Measurements from ENCODE around the gene SH3BP2. TPM values are rescaled to one million over a fixed set of nuclear protein-coding genes. Genes with fewer than 3 reads are reported as not detected.

SH3BP2 gene
- total RNA-seq, 4 donors from 2014 or later = 54.8 to 208 (median 102) TPM

DNA sequence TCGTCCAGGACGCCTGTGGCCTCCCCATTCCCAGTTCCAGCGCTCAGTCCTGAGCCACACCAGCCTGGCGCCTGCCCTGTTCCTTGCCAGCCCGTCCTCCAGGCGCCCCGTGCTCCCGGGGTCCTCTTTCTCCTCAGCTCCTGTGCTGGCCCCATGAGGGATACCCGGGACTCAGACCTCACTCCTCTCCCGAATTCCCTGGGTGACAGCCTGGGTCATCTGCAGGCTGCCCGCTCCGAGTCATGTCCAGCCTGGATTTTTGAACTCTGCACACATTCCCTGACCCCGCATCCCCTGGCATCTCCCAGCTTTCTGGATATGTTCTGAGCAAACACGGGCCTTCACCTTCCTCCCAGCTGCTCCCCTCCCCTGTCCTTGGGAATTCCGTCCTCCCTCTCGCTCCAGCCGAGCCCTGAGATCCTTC is 35.9 kb downstream of the SH3BP2 start:
- Histone ChIP-seq H3K4me1 (peaks cover 0 to 4% (median 0%) of the 10 kb centered on the region in 4 donors), H3K36me3 (peaks cover 0 to 94% (median 0%) of the 10 kb centered on the region in 3 donors), H3K27me3 (no peaks in the 10 kb centered on the region), H3K4me3 (no peak overlapping the region), H3K9me3 (no peaks in the 10 kb centered on the region), H3K27ac (no peak overlapping the region)
- DNase-seq = no peak
- TF ChIP-seq, protein P1, sequence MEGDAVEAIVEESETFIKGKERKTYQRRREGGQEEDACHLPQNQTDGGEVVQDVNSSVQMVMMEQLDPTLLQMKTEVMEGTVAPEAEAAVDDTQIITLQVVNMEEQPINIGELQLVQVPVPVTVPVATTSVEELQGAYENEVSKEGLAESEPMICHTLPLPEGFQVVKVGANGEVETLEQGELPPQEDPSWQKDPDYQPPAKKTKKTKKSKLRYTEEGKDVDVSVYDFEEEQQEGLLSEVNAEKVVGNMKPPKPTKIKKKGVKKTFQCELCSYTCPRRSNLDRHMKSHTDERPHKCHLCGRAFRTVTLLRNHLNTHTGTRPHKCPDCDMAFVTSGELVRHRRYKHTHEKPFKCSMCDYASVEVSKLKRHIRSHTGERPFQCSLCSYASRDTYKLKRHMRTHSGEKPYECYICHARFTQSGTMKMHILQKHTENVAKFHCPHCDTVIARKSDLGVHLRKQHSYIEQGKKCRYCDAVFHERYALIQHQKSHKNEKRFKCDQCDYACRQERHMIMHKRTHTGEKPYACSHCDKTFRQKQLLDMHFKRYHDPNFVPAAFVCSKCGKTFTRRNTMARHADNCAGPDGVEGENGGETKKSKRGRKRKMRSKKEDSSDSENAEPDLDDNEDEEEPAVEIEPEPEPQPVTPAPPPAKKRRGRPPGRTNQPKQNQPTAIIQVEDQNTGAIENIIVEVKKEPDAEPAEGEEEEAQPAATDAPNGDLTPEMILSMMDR (IDR thresholded peaks at IDR 0.05) = no peak
- TF ChIP-seq POLR2A (IDR thresholded peaks at IDR 0.05) = no peak

DNA sequence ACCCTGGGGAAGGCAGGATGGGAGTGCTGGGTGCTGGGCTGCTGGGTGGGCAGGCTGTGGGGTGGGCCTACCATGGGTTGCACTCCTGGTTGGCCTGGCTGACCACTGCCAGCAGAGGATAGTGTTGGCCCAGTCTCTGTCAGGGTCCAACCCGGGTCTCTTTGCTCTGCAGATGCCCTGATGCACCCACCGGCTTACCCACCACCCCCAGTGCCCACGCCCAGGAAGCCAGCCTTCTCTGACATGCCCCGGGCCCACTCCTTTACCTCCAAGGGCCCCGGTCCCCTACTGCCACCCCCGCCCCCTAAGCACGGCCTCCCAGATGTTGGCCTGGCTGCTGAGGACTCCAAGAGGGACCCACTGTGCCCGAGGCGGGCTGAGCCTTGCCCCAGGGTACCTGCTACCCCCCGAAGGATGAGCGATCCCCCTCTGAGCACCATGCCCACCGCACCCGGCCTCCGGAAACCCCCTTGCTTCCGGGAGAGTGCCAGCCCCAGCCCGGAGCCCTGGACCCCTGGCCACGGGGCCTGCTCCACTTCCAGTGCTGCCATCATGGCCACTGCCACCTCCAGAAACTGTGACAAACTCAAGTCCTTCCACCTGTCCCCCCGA is 36.5 kb downstream of the SH3BP2 start:
- no peaks in the 10 kb centered on the region for H3K27me3 ChIP-seq
- peaks cover 0 to 5% (median 2%) of the 10 kb centered on the region in 4 donors for H3K4me1 ChIP-seq
- TF ChIP-seq, protein P1 (IDR thresholded peaks at IDR 0.05) = no peak
- no peak for TF ChIP-seq POLR2A (IDR thresholded peaks at IDR 0.05)
- no peak overlapping the region for H3K27ac ChIP-seq
- H3K9me3 ChIP-seq = no peaks in the 10 kb centered on the region
- H3K36me3 ChIP-seq = peaks cover 0 to 94% (median 0%) of the 10 kb centered on the region in 3 donors
- no peak overlapping the region for H3K4me3 ChIP-seq
- peak in 1 of 3 donors; percentile 38 for DNase-seq

DNA sequence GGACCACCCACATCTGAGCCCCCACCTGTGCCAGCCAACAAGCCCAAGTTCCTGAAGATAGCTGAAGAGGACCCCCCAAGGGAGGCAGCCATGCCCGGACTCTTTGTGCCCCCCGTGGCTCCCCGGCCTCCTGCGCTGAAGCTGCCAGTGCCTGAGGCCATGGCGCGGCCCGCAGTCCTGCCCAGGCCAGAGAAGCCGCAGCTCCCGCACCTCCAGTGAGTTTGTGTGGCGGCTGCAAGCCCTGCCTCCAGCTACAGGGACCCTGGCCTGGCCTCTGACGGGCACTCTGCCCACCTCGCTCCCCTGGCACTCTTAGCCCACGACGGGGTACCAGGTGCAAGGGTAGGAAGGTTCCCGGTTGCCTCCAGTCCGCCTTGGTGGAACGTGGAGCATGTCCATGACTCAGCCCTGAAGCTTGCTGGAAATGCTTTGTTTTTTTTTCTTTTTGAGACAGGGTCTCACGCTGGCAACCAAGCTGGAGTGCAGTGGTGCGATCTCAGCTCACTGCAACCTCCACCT is 37.1 kb downstream of the SH3BP2 start:
- no peak for TF ChIP-seq POLR2A (IDR thresholded peaks at IDR 0.05)
- TF ChIP-seq, protein P1 (IDR thresholded peaks at IDR 0.05) = no peak
- H3K27ac ChIP-seq = no peak overlapping the region
- H3K4me1 ChIP-seq = peaks cover 0 to 11% (median 2%) of the 10 kb centered on the region in 4 donors
- H3K9me3 ChIP-seq = no peaks in the 10 kb centered on the region
- DNase-seq = peak in 1 of 3 donors; percentile 44
- H3K27me3 ChIP-seq = no peaks in the 10 kb centered on the region
- H3K4me3 ChIP-seq = no peak overlapping the region
- H3K36me3 ChIP-seq = peaks cover 0 to 88% (median 0%) of the 10 kb centered on the region in 3 donors

DNA sequence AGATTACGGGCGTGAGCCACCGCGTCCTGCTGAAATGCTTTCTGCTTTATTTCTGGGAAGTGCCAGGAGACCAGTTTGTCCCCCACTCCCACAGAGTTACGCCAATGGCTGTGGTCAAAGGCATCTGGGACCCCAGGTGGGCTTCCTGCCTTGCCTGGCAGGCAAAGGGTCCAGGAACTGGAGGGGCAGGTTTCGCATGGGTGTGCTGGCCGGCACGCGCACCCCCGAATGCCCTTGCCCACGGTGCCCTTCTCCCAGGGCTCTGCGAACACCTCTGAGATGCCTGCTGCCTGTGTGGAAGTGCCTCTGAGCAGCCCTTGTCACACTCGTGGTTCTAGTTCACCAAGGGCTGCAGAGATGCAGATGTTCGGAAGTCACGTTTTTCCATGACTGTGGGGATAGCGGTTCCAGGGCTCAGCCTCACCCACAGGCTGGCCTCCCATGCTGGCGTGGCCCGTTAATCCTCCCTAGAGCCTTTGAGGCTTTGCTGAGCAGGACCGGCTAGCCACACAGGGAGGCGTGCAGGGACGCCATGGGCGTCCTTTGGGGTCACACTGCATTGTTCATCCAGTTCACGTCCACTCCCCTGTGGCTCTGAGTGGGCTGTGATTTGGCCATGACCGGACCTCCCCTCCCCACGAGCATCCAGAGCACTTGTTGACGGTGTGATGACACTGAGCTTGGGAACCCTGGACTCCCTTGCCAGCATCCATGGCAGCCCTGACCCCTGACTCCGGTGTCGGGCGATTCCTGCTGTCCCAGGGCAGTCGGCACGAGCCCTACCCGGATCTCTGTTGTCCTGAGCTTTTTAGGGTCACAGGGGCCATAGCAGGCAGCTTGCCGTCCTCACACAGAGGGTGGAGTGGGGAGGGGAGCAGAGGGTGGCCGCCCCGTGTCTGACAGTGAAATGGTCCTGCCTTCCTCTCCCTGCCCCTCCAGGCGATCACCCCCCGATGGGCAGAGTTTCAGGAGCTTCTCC is 38.0 kb downstream of the SH3BP2 start:
- DNase-seq = peak in 1 of 3 donors; percentile 44

More for the DNA sequence above, 38.0 kb downstream of the SH3BP2 start:
- peaks cover 0 to 19% (median 4%) of the 10 kb centered on the region in 4 donors for H3K4me1 ChIP-seq
- TF ChIP-seq POLR2A (IDR thresholded peaks at IDR 0.05) = no peak
- TF ChIP-seq, protein P1 (IDR thresholded peaks at IDR 0.05) = no peak
- no peaks in the 10 kb centered on the region for H3K9me3 ChIP-seq
- H3K4me3 ChIP-seq = no peak overlapping the region
- no peak overlapping the region for H3K27ac ChIP-seq
- H3K36me3 ChIP-seq = peaks cover 0 to 79% (median 0%) of the 10 kb centered on the region in 3 donors
- no peaks in the 10 kb centered on the region for H3K27me3 ChIP-seq

Data from Peyer's patch (tissue), 4 donors.